ENCODE measurements around the gene REEP6.
A peak's percentile ranks its signal among the peaks of the same experiment; 100 is the strongest.

The REEP6 gene

GRCh38 chr19:1491114-1491848 is at the start of gene REEP6:
Gene REEP6 (plus strand): TSS chr19:1491181. CDS start chr19:1491270, 89 bp downstream.
- no peak for DNase-seq

- no peak for DNase-seq
Observed at GRCh38 chr19:1441677-1442438, 49.1 kb upstream of the REEP6 start.

- peak in 1 of 2 experiments; percentile 59 for DNase-seq
Observed at GRCh38 chr19:1445185-1445931, 45.6 kb upstream of the REEP6 start.

DNA sequence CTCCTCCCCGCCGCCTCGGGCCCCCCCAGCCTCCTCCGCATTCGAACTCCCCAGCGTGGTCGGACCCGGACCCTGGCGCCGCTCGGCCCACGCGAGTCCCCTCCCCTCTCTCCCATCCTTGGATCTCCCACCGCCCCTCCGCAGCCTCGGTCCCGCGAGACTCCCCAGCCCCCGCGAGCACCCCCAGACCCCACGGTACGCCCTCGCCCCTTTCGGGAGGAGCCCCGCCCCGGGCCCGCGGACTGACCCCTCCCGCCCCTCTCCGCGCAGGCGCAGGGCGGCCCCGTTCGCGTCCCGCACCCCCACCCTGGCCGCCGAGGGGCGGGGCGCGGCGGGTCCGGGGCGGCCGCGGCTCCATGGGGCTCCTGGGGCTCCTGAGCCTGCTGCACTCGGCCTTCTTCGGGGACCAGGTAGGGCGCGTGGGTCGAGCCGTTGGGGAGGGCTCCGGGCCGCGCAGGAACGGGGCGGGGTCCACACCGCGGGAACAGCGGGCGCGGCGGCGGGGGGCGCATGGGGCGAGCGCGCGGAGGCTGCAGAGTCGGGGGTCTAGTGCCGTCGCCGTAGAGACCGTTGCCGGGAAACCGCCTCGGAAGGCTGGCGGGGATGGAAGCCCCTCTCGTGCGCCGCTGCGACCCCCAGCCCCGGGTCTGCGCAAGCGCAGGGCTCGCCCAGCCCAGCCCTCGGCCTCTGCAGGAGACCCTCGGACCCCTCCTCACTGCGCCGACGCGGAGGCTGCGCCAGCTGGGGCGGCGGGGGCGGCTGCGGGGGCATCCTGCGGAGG is 44.9 kb upstream of the REEP6 start:
- DNase-seq, result peak in 1 of 2 experiments; percentile 59

GRCh38 chr19:1446713-1447481 is 44.1 kb upstream of the REEP6 start:
- DNase-seq, result peak in 1 of 2 experiments; percentile 40

GRCh38 chr19:1447504-1447903 is 43.5 kb upstream of the REEP6 start:
- DNase-seq, result no peak

GRCh38 chr19:1447944-1448343 is 43.0 kb upstream of the REEP6 start:
- no peak for DNase-seq

DNA sequence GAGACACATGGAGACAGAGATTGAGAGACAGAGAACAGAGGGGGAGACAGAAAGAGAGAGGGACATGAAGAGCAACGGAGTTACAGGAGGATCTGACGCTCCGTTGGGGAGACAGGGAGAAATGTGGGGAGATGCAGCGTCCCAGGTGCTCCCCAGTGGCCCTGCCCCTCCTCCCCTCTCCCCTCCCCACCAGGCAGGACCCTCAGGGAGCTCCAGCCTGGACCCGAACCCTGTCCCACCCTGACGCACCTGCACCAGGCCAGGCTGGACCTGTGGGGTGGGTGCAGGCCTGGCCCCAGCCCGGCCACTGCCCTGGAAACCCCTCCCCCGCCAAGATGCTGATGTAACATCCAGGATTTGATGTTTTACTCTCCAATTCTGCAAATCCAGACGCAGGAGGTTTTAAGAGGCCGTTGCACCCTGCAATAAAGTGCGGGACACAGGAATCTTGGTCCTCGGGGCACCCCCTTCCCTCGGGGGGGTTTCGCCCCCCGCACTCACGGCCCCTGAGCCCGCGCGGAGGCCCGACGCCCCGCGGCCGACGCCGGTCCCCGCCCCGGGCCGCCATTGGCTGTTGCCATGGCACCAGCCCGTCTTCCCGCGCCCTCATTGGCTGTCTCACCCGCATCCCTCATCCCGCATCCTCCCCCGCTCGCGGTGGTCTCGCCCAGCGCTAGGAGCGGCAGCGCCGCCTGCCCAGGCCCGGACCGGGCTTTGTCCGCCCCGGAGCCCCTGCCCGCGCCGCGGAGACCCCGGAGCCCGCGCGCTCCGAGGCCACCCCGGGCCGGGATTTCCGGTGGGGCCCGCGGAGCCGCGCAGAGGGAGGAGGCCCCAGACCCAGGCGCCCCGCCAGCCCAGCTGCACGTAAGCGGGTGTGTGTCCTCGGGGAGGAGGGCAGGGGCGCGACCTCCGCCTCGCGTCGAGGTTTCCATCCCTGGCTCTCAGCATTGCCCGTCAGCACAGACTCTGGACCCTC is 41.2 kb upstream of the REEP6 start, which contains the start of gene APC2:
TSS of gene APC2 (plus strand) at position 655 of the 976 bp plus-strand sequence. CDS start 2,881 bp downstream, outside the sequence.
- DNase-seq, result peak; percentile 78 to 89

GRCh38 chr19:1450735-1451731 is 39.9 kb upstream of the REEP6 start:
- DNase-seq, result no peak

GRCh38 chr19:1451916-1452801 is 38.8 kb upstream of the REEP6 start:
- DNase-seq, result no peak

DNA sequence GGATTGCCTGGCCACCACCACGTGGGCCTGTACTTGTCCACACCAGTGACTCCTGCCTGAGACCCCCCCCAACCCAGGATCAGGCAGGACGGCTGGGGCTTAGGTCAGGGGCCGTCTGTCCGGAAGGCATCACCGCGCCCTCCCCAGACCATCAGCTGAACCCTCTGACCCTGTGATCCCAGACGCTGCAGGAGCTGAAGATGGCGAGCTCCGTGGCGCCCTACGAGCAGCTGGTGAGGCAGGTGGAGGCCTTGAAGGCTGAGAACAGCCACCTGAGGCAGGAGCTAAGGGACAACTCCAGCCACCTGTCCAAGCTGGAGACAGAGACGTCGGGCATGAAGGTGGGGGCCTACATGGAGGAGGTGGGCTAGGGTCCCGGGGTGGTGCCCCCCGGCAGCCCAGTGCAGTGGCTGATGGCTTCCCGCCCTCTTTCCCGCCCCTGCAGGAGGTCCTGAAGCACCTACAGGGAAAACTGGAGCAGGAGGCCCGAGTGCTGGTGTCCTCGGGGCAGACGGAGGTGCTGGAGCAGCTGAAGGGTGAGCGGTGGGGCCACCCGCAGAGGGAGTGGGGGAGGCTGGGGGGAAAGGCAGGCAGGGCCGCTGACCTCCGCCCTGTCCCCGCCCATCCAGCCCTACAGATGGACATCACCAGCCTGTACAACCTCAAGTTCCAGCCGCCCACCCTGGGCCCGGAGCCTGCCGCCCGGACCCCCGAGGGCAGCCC is 38.0 kb upstream of the REEP6 start:
- no peak for DNase-seq

- no peak for DNase-seq
Observed at GRCh38 chr19:1453525-1454364, 37.2 kb upstream of the REEP6 start.

GRCh38 chr19:1455002-1455335 is 36.0 kb upstream of the REEP6 start:
- no peak for DNase-seq

GRCh38 chr19:1455336-1456120 is 35.5 kb upstream of the REEP6 start:
- DNase-seq, result no peak

DNA sequence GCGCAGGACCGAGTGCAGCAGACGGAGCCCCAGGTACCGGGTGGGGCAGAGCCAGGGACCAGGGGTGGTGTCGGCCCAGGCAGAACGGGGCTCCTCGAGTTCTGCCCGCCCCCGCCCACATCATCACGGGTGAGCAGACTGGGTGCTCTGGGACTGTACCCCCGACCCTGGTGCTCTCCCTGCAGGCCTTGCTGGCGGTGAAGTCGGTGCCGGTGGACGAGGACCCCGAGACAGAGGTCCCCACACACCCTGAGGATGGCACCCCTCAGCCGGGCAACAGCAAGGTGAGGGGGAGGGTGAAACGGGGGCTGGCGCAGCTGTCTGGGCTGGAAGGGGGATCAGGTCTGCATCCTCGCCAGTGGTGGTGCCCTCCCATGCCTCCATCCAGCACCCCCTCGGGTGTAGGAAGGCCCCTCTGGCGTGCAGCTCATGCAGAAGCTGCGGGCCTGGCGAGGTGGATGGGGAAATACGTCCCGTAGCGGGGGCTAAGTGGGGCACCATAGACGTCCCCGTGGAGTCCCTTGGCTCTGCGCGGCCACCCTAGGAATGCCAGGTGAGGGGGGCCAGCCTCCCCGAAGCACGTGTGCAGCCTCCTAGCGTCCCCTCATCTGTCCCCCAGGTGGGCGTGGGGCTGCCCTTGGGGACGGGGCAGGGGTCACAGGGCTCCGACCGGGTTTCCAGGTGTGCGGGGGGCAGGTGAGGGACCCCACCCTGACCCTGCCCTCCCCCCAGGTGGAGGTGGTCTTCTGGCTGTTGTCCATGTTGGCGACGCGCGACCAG is 34.7 kb upstream of the REEP6 start:
- DNase-seq, result no peak

Measured in NCI-H524 (cell line).